Left renal cortex interstitium (tissue), 4 donors: ENCODE measurements around the gene PYROXD2. TPM values are rescaled to one million over a fixed set of nuclear protein-coding genes. Genes with fewer than 3 reads are reported as not detected.
"Not testable (repeated sequence)": the region's sequence is repeated elsewhere in the genome, so short reads cannot be mapped to it uniquely, and the experiment has no call there.

ENCODE experiments used
- DNase-seq, 4 donors: peaks; one replicate each; pipeline ENCODE4 v3.0.0-alpha.2; 2013; ENCODE audit warnings: low read depth in 4 of 4, low spot score in 2 of 4, missing footprints in 1 of 4
- polyA plus RNA-seq, 4 donors: library from polyadenylated mRNA; unstranded; fragments of 120-200 nt; gene quantifications; one replicate each; pipeline ENCODE4 v1.2.1, GENCODE V29; 2013; ENCODE audit not compliant: insufficient read length in 4 of 4

PYROXD2 gene
- polyA plus RNA-seq, 4 donors = 13.1 to 39.6 (median 22.8) TPM

- DNase-seq = no peak
These were observed 43.9 kb downstream of the PYROXD2 start for GRCh38 chr10:98370831-98371820.

DNA sequence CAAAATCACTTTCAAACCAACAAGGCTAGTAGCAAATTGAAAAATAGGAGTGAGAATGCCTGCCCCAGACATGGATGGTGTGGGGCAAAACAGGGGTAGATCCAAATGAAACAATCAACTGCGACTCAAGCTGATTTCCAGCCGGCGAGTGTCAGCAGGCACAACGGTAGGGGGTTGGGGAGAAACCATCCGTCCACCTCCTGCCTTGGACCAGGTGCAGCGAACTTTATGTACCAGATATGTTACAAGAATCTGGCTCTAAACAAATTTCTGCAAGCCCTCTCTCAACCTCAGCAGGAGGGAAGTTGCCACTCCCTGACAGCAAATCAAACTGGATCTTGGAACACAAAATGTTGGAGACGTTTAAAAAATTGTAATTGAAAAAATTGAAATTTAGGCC lies 45.2 kb downstream of the PYROXD2 start:
- DNase-seq = no peak

DNA sequence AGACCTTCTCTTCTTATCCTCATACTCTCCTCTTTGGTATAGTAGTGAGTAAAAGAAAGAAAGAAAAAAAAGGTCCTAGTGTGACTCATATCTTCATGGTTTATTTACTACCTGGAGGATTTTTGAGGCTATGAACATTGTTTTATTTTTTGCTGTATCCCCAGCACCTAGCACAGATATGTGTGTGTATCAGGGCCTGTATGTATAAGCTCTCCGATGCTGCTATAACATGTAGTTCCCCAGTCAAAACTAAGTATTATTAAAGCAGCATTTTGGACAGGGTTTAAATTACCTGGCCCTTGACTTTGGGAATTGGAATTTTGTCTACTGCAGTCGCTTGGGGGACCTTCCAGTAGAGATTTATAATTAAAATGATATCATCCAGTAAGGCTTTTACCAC lies 46.3 kb downstream of the PYROXD2 start:
- no peak for DNase-seq

GRCh38 chr10:98367604-98368451 lies 47.2 kb downstream of the PYROXD2 start:
- no peak for DNase-seq

DNA sequence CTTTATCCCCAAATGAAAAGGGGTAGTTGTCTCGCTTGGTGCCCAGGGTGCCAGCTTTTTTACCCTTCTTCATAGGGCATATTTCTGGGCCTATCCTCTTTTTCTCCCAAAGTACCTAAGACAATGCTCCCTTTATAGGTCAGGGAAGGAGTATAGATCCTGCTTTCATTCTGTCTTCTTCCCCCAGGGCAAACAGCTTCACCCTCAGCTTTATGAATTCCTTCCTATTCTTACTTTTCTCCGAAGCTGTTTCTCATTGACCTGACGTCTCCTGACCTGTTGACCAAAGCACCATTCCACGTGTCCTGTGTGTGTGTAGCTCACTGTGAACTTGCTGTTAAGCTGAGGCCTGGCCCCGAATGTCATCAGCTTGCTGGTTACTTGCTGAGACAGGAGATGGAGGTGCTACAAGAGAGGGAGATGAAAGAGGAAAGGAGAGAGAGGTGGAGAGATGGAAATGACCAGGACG lies 48.9 kb downstream of the PYROXD2 start:
- no peak for DNase-seq

- no peak for DNase-seq
These were observed 49.4 kb downstream of the PYROXD2 start for GRCh38 chr10:98365406-98366061.

GRCh38 chr10:98364432-98365102 lies 50.4 kb downstream of the PYROXD2 start:
- DNase-seq = no peak

- DNase-seq = no peak
These were observed 51.8 kb downstream of the PYROXD2 start for GRCh38 chr10:98363220-98363619.

- DNase-seq = peak in 1 of 4 donors; percentile 28
These were observed 53.6 kb downstream of the PYROXD2 start for GRCh38 chr10:98361131-98362025.

- no peak for DNase-seq
These were observed 57.7 kb downstream of the PYROXD2 start for GRCh38 chr10:98357194-98357822.

DNA sequence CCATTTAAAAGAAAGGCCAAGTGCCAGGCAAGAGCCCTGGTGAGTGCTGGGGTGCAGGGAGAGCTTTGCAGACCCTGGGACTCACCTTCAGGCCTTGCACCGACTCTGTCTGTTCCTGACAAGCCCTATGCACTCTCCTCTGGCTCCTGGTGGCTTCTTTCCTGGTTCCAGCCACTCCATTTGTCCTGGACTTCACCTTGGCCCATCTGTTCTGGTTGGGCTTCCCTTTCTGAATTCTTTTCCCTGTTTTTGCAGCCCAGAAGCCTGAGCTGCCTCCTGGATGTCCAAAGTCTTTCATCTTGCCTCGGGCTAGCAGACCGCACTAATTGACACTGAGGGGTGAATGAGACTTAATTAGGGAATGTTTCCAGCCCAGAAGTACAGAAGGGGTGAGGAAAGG lies 60.5 kb downstream of the PYROXD2 start:
- DNase-seq = no peak

DNA sequence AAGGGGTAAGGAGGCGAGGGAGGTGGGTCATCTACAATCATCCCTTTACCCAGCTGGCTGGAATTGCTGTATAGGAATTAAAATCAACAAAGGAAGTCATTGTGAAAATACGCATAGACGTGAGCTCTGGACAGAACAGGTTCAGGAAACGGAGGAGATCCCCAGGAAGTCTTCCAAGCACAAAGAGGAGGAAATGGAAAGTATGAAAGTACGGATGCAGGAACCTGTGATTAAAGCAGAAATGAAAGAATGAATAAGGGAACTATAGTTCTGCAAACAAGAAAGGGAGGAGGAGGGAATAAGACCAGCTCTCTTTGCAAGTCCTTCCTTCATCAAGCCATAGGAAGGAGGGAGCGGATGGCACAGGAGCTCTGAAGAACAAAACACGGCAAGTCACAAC lies 61.8 kb downstream of the PYROXD2 start:
- no peak for DNase-seq

GRCh38 chr10:98351831-98352402 lies 63.1 kb downstream of the PYROXD2 start:
- no peak for DNase-seq

GRCh38 chr10:98349508-98349922 lies 65.5 kb downstream of the PYROXD2 start:
- peak in 2 of 4 donors; percentile 72 to 75 for DNase-seq

DNA sequence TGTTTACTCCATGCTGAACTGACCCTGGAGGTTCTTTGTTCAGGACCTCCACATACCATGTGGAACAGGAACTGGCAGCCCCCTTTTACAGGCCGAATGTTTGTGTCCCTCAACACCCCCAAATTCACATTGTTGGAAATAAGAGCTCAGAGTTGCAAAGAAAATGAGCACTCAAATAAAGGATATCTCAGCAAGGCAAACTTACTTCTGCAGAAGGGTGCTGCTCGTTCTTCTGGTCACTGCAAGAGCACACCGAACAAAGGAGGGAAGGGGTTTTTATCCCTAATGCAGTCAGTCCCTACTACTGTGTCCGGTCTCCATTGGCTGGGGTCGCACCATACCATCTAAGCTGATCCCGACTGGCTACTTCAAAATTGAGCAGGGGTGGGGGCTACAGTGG lies 68.1 kb downstream of the PYROXD2 start:
- DNase-seq = no peak

GRCh38 chr10:98344589-98345038 lies 70.4 kb downstream of the PYROXD2 start:
- DNase-seq = no peak

- not testable (repeated sequence) for DNase-seq
These were observed 73.3 kb downstream of the PYROXD2 start for GRCh38 chr10:98341701-98342100.

GRCh38 chr10:98340940-98341310 lies 74.1 kb downstream of the PYROXD2 start:
- no peak for DNase-seq
